ENCODE measurements around the gene UBASH3B.
"Not testable (repeated sequence)": the region's sequence is repeated elsewhere in the genome, so short reads cannot be mapped to it uniquely, and the experiment has no call there.

DNA sequence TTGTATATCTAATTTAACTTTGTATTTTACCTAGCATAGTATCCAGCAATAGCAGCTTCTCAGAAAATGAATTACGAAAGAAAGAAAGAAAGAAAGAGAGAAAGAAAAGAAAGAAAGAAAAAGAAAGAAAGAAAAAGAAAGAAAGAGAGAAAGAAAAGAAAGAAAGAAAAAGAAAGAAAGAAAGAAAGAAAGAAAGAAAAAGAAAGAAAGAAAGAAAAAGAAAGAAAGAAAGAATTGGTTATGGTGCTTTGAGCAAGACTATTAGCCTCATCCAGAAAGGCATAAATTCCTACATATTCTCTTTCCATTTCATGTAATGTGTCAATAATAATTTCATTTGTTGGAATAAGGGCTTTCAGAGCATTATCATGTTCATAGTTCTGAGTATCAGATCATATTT lies 207.6 kb downstream of the UBASH3B start:
- not testable (repeated sequence) for TF ChIP-seq CTCF, POLR2A (IDR thresholded peaks at IDR 0.05)

Data from gastroesophageal sphincter (tissue), 3 donors.